ENCODE data around the gene DSTN.
A peak's percentile ranks its signal among the peaks of the same experiment; 100 is the strongest.

DSTN gene

GRCh38 chr20:17549131-17549530 is 20.7 kb upstream of the DSTN start:
- no peak for DNase-seq (ENCODE audit: low read depth)

GRCh38 chr20:17555106-17555505 is 14.8 kb upstream of the DSTN start:
- DNase-seq (ENCODE audit: low read depth): no peak

- no peak for DNase-seq (ENCODE audit: low read depth)
Measured at GRCh38 chr20:17556837-17557674, 12.8 kb upstream of the DSTN start.

- no peak for DNase-seq (ENCODE audit: low read depth)
Measured at GRCh38 chr20:17557675-17558006, 12.2 kb upstream of the DSTN start.

- DNase-seq (ENCODE audit: low read depth): no peak
Measured at GRCh38 chr20:17558154-17558940, 11.5 kb upstream of the DSTN start.

GRCh38 chr20:17558941-17559304 is 11.0 kb upstream of the DSTN start:
- no peak for DNase-seq (ENCODE audit: low read depth)

GRCh38 chr20:17559338-17559737 is 10.5 kb upstream of the DSTN start:
- DNase-seq (ENCODE audit: low read depth): no peak

- DNase-seq (ENCODE audit: low read depth): no peak
Measured at GRCh38 chr20:17560344-17561074, 9.4 kb upstream of the DSTN start.

GRCh38 chr20:17562804-17563305 is 7.0 kb upstream of the DSTN start:
- no peak for DNase-seq (ENCODE audit: low read depth)

- no peak for DNase-seq (ENCODE audit: low read depth)
Measured at GRCh38 chr20:17565169-17565845, 4.6 kb upstream of the DSTN start.

GRCh38 chr20:17566345-17566744 is 3.5 kb upstream of the DSTN start:
- no peak for DNase-seq (ENCODE audit: low read depth)

- DNase-seq (ENCODE audit: low read depth): no peak
Measured at GRCh38 chr20:17568045-17568788, 1.7 kb upstream of the DSTN start.

- peak; percentile 2 for DNase-seq (ENCODE audit: low read depth)
Measured at GRCh38 chr20:17568972-17569521, 828 bp upstream of the DSTN start.

- DNase-seq (ENCODE audit: low read depth): no peak
Measured at GRCh38 chr20:17570347-17571152, 675 bp downstream of the DSTN start.

- DNase-seq (ENCODE audit: low read depth): no peak
Measured at GRCh38 chr20:17571153-17571527, 1.3 kb downstream of the DSTN start.

GRCh38 chr20:17572034-17572638 is 2.3 kb downstream of the DSTN start:
- DNase-seq (ENCODE audit: low read depth): no peak

GRCh38 chr20:17573463-17573862 is 3.6 kb downstream of the DSTN start:
- DNase-seq (ENCODE audit: low read depth): no peak

- no peak for DNase-seq (ENCODE audit: low read depth)
Measured at GRCh38 chr20:17576215-17576614, 6.3 kb downstream of the DSTN start.

- no peak for DNase-seq (ENCODE audit: low read depth)
Measured at GRCh38 chr20:17579369-17580039, 9.6 kb downstream of the DSTN start.
